HCT116 (cell line): ENCODE results near the gene ZNF441. TPM values are rescaled to one million over a fixed set of nuclear protein-coding genes. Genes with fewer than 3 reads are reported as not detected.

Experiments
- ATAC-seq: fragments of 200-7000 bp; cut with Tn5 transposase; 2 replicates; pipeline ENCODE4 v1.9.1; 2020; ENCODE audit warnings: mild to moderate bottlenecking, moderate library complexity
- BruUV-seq: library from RNA; stranded (reverse); fragments of 400-500 nt; replicated peaks from 2 replicates; lab custom pipeline; 2021; lab: Mats Ljungman, UMichigan
- CTCF ChIA-PET: fragments of 300-600 bp; sonication (Branson Sonifier 250); formaldehyde crosslinking; loops from one replicate; lab custom pipeline; 2021; ENCODE audit warnings: antibody characterized with exemption; lab: Charles Lee
- POLR2A ChIA-PET: fragments of 300-600, 350-600 bp; sonication (Branson Sonifier 250); formaldehyde crosslinking; loops from one replicate; lab custom pipeline; 2021; ENCODE audit warnings: antibody characterized with exemption; lab: Charles Lee
- RAD21 ChIA-PET, 2 experiments: fragments of 300-600 bp; sonication (Branson Sonifier 250); formaldehyde crosslinking; loops; one replicate each; lab custom pipeline; 2023; ENCODE audit warnings: low total read pairs in 2 of 2; ENCODE audit not compliant: uncharacterized antibody in 2 of 2, unreplicated experiment in 2 of 2, low non-redundant PET in 1 of 2; lab: Charles Lee
- DNase-seq: peaks from one replicate; pipeline ENCODE4 v3.0.0-alpha.2; 2010; ENCODE audit warnings: low read depth, low spot score
- H2AFZ ChIP-seq: fragments of 200-600 bp; shearing (Covaris generic), sonication (generic); 2 replicates; pipeline ENCODE4 v1.6.1; 2017; ENCODE audit warnings: low read depth, mixed run types, mixed read lengths, antibody characterized with exemption, low read length; ENCODE audit not compliant: poor library complexity, severe bottlenecking
- H3K27ac ChIP-seq: 2 replicates; pipeline ENCODE4 v1.5.1; 2012; ENCODE audit warnings: low read depth, low read length
- H3K27me3 ChIP-seq: fragments of 200-600 bp; sonication (generic); 2 replicates; pipeline ENCODE4 v1.6.1; 2016; ENCODE audit warnings: mixed run types, low read length, mixed read lengths; ENCODE audit not compliant: insufficient read depth
- H3K36me3 ChIP-seq, 2 experiments: fragments of 200-500 bp in 1 of 2; fragments of 200-600 bp in 1 of 2; sonication (Bioruptor generic) in 1 of 2; sonication (generic) in 1 of 2; 2 replicates each; pipeline versions ENCODE4 v1.5.1 to v1.6.1; 2014 to 2016; ENCODE audit warnings: low read length in 2 of 2, inconsistent platforms in 1 of 2, mixed read lengths in 1 of 2, mixed run types in 1 of 2; ENCODE audit not compliant: insufficient read depth in 2 of 2, control insufficient read depth in 1 of 2
- H3K4me1 ChIP-seq, 2 experiments: fragments of 200-600 bp in 1 of 2; sonication (generic) in 1 of 2; 2 replicates each; pipeline versions ENCODE4 v1.5.1 to v1.6.1; 2012 to 2017; ENCODE audit warnings: low read length in 2 of 2, inconsistent platforms in 1 of 2, mild to moderate bottlenecking in 1 of 2, mixed read lengths in 1 of 2, mixed run types in 1 of 2, moderate library complexity in 1 of 2; ENCODE audit not compliant: insufficient read depth in 2 of 2, control insufficient read depth in 1 of 2
- H3K4me2 ChIP-seq: fragments of 200-600 bp; sonication (generic); 2 replicates; pipeline ENCODE4 v1.6.1; 2017; ENCODE audit warnings: mixed run types, low read length, mixed read lengths
- H3K4me3 ChIP-seq, 2 experiments: fragments of 200-600 bp in 1 of 2; sonication (generic) in 1 of 2; replicated peaks in 1 of 2; 2 replicates each; pipeline ENCODE4 v1.5.1; 2011 to 2016; ENCODE audit warnings: low read length in 2 of 2, control low read depth in 1 of 2, low read depth in 1 of 2, mild to moderate bottlenecking in 1 of 2, mixed read lengths in 1 of 2, mixed run types in 1 of 2
- H3K79me2 ChIP-seq: fragments of 200-600 bp; sonication (generic); 2 replicates; pipeline ENCODE4 v1.6.1; 2017; ENCODE audit warnings: mild to moderate bottlenecking, mixed run types, low read length, moderate library complexity, mixed read lengths; ENCODE audit not compliant: insufficient read depth
- H3K9ac ChIP-seq: fragments of 200-600 bp; sonication (generic); 2 replicates; pipeline ENCODE4 v1.6.1; 2016; ENCODE audit warnings: low read length, mixed read lengths
- H3K9me2 ChIP-seq: fragments of 200-600 bp; sonication (generic), shearing (Covaris generic); 2 replicates; pipeline ENCODE4 v1.6.1; 2017; ENCODE audit warnings: mixed run types, mild to moderate bottlenecking, moderate library complexity; ENCODE audit not compliant: insufficient read depth
- H3K9me3 ChIP-seq, 2 experiments: fragments of 200-500 bp in 1 of 2; fragments of 200-600 bp in 1 of 2; sonication (Bioruptor generic) in 1 of 2; sonication (generic) in 1 of 2; 2 replicates each; pipeline ENCODE4 v1.6.1; 2014 to 2017; ENCODE audit warnings: low read length in 2 of 2, mixed read lengths in 2 of 2, inconsistent platforms in 1 of 2, low read depth in 1 of 2, mild to moderate bottlenecking in 1 of 2, mixed run types in 1 of 2, moderate library complexity in 1 of 2; ENCODE audit not compliant: control insufficient read depth in 1 of 2, insufficient read depth in 1 of 2
- H4K20me1 ChIP-seq: fragments of 200-600 bp; sonication (generic), shearing (Covaris generic); 2 replicates; pipeline ENCODE4 v1.6.1; 2017; ENCODE audit warnings: mixed run types, mild to moderate bottlenecking, moderate library complexity; ENCODE audit not compliant: insufficient read depth
- CBX3 ChIP-seq: IDR thresholded peaks from 2 replicates; pipeline ENCODE4 v1.6.1; 2012; ENCODE audit warnings: low read depth
- EGR1 ChIP-seq: IDR thresholded peaks from 2 replicates; pipeline ENCODE4 v1.6.1; 2012; ENCODE audit warnings: low read depth
- ELF1 ChIP-seq: IDR thresholded peaks from 2 replicates; pipeline ENCODE4 v1.6.1; 2012; ENCODE audit warnings: low read depth, borderline replicate concordance
- EZH2 ChIP-seq: fragments of 200-600 bp; sonication (generic); IDR thresholded peaks from 2 replicates; pipeline ENCODE4 v1.6.1; 2017; ENCODE audit warnings: antibody characterized with exemption, mixed run types
- EZH2phosphoT487 ChIP-seq: fragments of 200-600 bp; IDR thresholded peaks from 2 replicates; pipeline ENCODE4 v1.6.1; 2018; ENCODE audit warnings: antibody characterized with exemption, borderline replicate concordance
- FOSL1 ChIP-seq: IDR thresholded peaks from 2 replicates; pipeline ENCODE4 v1.6.1; 2012; ENCODE audit warnings: low read depth
- JUND ChIP-seq: IDR thresholded peaks from 2 replicates; pipeline ENCODE4 v1.6.1; 2012
- POLR2A ChIP-seq: IDR thresholded peaks from 2 replicates; pipeline ENCODE4 v1.7.0; 2011; ENCODE audit warnings: borderline replicate concordance; ENCODE audit not compliant: insufficient read depth, insufficient read length; ENCODE audit errors: extremely low read depth
- POLR2AphosphoS5 ChIP-seq: IDR thresholded peaks from 2 replicates; pipeline ENCODE4 v1.6.1; 2011; ENCODE audit warnings: mild to moderate bottlenecking, low read depth, low read length, moderate library complexity
- RAD21 ChIP-seq: IDR thresholded peaks from 2 replicates; pipeline ENCODE4 v1.6.1; 2012; ENCODE audit warnings: low read depth, mild to moderate bottlenecking
- SIN3A ChIP-seq: IDR thresholded peaks from 2 replicates; pipeline ENCODE4 v1.6.1; 2012; ENCODE audit warnings: low read depth
- SP1 ChIP-seq: IDR thresholded peaks from 2 replicates; pipeline ENCODE4 v1.6.1; 2012; ENCODE audit warnings: low read depth
- SRF ChIP-seq: IDR thresholded peaks from 2 replicates; pipeline ENCODE4 v1.6.1; 2012; ENCODE audit warnings: low read depth
- TCF7L2 ChIP-seq: IDR thresholded peaks from 2 replicates; pipeline ENCODE4 v1.7.0; 2011; ENCODE audit warnings: borderline replicate concordance, inconsistent platforms; ENCODE audit not compliant: insufficient read depth, insufficient read length; ENCODE audit errors: extremely low read depth
- ZFX ChIP-seq: fragments of 450-650 bp; IDR thresholded peaks from 2 replicates; pipeline ENCODE4 v1.6.1; 2017
- ZNF274 ChIP-seq: fragments of 200-500 bp; sonication (Bioruptor generic); IDR thresholded peaks from 2 replicates; pipeline ENCODE4 v1.6.1; 2014; ENCODE audit warnings: mild to moderate bottlenecking, low read depth, low read length, inconsistent platforms
- intact Hi-C: fragments of 100-400 bp; cut with micrococcal nuclease; formaldehyde crosslinking; loops from 2 replicates; pipeline ENCODE4 v1.10.0; 2022
- total RNA-seq: library from RNA; stranded (reverse); gene quantifications from one replicate; pipeline ENCODE4 v1.2.1, GENCODE V29; 2021; ENCODE audit not compliant: unreplicated experiment
- TF ChIP-seq, protein P1 (sequence below): IDR thresholded peaks from 2 replicates; pipeline ENCODE4 v1.6.1; 2012
- TF ChIP-seq, protein P2 (sequence below): IDR thresholded peaks from 2 replicates; pipeline ENCODE4 v1.6.1; 2012

Gene ZNF441
- total RNA-seq, 1 experiment from 2014 or later: 1.1 TPM

GRCh38 chr19:11780431-11781020 lies 13.7 kb downstream of the ZNF441 start:
- H3K4me2 ChIP-seq: no peak overlapping the region
- ChIA-PET CTCF (no interaction called here), RAD21 (no interaction called here), POLR2A (no interaction called here)
- H3K9ac ChIP-seq: no peak overlapping the region
- H2AFZ ChIP-seq: no peak overlapping the region
- ATAC-seq (no peak), DNase-seq (no peak)
- H3K4me3 ChIP-seq: no peak overlapping the region
- peaks cover 29 to 33% of the 10 kb centered on the region in 2 experiments; a peak in 3 of 4 replicates for H3K9me3 ChIP-seq
- BruUV-seq: no TSS peak
- H3K79me2 ChIP-seq: no peaks in the 10 kb centered on the region
- TF ChIP-seq ELF1 (no peak), ZNF274 (peak; percentile 44; the same call in 1 of the 2 replicates)
- H3K9me2 ChIP-seq: no peaks in the 10 kb centered on the region
- no peaks in the 10 kb centered on the region for H3K4me1 ChIP-seq
- intact Hi-C loops: no loop called here
- H3K27ac ChIP-seq: no peak overlapping the region
- H3K27me3 ChIP-seq: no peaks in the 10 kb centered on the region
- H4K20me1 ChIP-seq: no peaks in the 10 kb centered on the region
- H3K36me3 ChIP-seq: peaks cover 0 to 5% of the 10 kb centered on the region in 2 experiments; a peak in 1 of 4 replicates

- ChIA-PET CTCF (no interaction called here), RAD21 (no interaction called here), POLR2A (no interaction called here)
- H3K36me3 ChIP-seq: peaks cover 0 to 5% of the 10 kb centered on the region in 2 experiments; a peak in 1 of 4 replicates
- H3K4me3 ChIP-seq: no peak overlapping the region
- H3K9me2 ChIP-seq: no peaks in the 10 kb centered on the region
- BruUV-seq: no TSS peak
- no peak for ATAC-seq
- H3K27me3 ChIP-seq: no peaks in the 10 kb centered on the region
- H4K20me1 ChIP-seq: no peaks in the 10 kb centered on the region
- no peak for DNase-seq
- no peaks in the 10 kb centered on the region for H3K4me1 ChIP-seq
- no peak overlapping the region for H3K27ac ChIP-seq
- H3K9me3 ChIP-seq: peaks cover 25 to 33% of the 10 kb centered on the region in 2 experiments; a peak in 3 of 4 replicates
- no peaks in the 10 kb centered on the region for H3K79me2 ChIP-seq
- intact Hi-C loops: no loop called here
- H2AFZ ChIP-seq: no peak overlapping the region
- H3K9ac ChIP-seq: no peak overlapping the region
- H3K4me2 ChIP-seq: no peak overlapping the region
- TF ChIP-seq ZFX: no peak
- no peak for TF ChIP-seq EZH2phosphoT487
- no peak for TF ChIP-seq CBX3
- no peak for TF ChIP-seq RAD21
- TF ChIP-seq POLR2AphosphoS5: no peak
- no peak for TF ChIP-seq FOSL1
- TF ChIP-seq, protein P1, sequence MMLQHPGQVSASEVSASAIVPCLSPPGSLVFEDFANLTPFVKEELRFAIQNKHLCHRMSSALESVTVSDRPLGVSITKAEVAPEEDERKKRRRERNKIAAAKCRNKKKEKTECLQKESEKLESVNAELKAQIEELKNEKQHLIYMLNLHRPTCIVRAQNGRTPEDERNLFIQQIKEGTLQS: no peak
- TF ChIP-seq TCF7L2: no peak
- no peak for TF ChIP-seq EGR1
- TF ChIP-seq EZH2: no peak
- TF ChIP-seq SRF: no peak
- no peak for TF ChIP-seq POLR2A
- no peak for TF ChIP-seq JUND
- TF ChIP-seq ZNF274: no peak; the same call in 1 of the 2 replicates
- TF ChIP-seq, protein P2, sequence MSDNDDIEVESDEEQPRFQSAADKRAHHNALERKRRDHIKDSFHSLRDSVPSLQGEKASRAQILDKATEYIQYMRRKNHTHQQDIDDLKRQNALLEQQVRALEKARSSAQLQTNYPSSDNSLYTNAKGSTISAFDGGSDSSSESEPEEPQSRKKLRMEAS: no peak
- no peak for TF ChIP-seq SIN3A
- no peak for TF ChIP-seq SP1
Observed at GRCh38 chr19:11781295-11782057, 14.7 kb downstream of the ZNF441 start.
